GM21515 (cell line): ENCODE results near the gene DUSP14.
"Not testable (repeated sequence)": the region's sequence is repeated elsewhere in the genome, so short reads cannot be mapped to it uniquely, and the experiment has no call there.

Experiments
- ATAC-seq: cut with Tn5 transposase; IDR thresholded peaks from one replicate; pipeline ENCODE4 v1.9.1; 2021; ENCODE audit not compliant: unreplicated experiment

Gene DUSP14

GRCh38 chr17:37489197-37490001 is at the start of gene DUSP14:
DUSP14 (plus strand) TSS chr17:37489891; CDS start chr17:37512273, 22,382 bp downstream.
- peak; percentile 56 for ATAC-seq

GRCh38 chr17:37440424-37440823 is 49.3 kb upstream of the DUSP14 start:
- ATAC-seq, result no peak

DNA sequence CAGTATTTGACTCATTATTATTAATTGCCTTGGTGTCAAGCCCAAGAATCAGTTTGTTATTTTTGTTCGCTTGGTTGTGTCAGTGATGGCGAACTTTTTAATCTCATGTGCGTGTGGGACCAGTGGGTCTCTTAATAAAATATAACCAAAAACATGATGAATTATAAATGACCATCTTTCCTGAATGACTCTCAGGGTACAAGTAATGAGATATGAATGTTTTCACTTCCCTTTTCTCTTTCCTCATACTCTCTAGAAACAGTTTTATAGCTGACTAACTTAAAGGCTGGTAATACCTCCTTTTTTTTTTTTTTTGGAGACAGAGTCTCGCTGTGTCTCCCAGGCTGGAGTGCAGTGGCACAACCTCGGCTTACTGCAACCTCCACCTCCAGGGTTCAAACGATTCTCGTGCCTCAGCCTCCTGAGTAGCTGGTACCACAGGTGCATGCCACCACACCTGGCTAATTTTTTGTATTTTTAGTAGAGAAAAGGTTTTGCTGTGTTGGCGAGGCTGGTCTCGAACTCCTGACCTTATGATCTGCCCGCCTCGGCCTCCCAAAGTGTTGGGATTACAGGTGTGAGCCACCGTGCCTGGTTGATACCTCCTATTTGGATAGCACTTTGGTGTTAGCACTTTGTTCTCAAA is 48.2 kb upstream of the DUSP14 start:
- ATAC-seq, result not testable (repeated sequence)

GRCh38 chr17:37446027-37446426 is 43.7 kb upstream of the DUSP14 start:
- ATAC-seq, result no peak

DNA sequence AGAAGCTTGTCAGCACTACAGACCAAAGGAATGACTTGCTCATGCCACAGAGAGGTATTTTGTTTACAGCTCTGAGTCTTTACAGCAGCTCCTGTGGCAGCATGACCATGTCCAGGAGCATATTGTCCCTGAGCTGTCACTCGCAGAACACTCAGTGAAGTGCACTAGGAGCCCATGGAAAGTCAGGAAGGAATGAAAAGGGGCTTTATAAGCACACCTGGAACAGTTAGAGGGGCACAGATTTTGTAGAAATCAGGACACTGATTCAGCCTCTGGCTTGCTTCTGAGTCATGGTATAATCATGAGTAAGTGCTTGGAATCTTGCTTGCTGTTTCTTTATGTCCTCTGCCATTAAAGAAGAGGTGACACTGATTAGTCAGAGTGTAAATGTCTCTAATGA is 42.0 kb upstream of the DUSP14 start:
- no peak for ATAC-seq

DNA sequence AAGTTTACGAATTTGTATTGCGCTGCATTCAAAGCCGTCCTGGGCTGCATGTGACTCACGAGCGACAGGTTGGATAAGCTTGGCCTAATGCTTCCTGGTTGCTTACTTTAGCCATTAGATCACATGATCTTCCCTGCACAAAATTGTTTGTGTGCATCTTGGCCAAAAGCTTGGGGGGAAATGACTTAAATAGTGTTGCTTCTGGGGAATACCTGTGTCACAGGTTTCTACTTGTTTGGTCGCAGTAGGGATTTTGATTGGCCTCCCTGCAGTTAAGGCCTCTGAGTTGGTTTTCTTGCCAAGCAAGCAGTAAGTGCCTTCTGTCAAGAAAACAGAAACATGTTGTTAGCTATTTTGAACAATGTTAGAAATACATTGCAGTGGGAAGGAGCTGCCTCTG is 39.6 kb upstream of the DUSP14 start:
- ATAC-seq, result no peak

DNA sequence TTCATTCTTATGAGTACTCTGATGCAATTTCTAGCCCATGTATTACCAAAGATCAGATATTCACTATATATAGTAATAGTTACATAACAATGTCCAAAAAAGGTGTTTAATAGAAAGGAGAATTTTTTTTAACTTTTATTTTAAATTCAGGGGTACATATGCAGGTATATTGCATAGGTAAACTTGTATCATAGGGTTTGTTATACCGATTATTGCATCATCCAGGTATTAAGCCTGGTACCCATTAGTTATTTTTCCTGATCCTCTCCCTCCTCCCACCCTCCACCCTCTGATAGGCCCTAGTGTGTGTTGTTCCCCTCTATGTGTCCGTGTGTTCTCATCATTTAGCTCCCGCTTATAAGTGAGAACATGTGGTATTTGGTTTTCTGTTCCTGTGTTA is 31.9 kb upstream of the DUSP14 start:
- ATAC-seq, result not testable (repeated sequence)

DNA sequence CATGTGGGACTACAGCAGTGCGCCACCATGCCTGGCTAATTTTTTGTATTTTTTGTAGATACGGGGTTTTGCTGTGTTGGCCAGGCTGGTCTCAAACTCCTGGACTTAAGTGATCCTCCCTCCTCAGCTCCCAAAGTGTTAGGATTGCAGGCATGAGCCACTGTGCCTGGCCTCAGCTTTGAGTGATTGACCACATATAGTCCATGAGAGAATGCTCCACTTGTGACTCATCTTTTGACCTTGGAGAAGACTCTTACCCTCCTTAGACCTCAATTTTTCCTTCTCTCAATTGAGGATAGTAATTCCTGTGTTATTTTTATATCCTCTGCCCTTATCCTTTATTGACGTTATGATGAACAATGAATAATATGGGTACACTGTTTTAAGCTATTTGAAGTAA is 30.9 kb upstream of the DUSP14 start:
- no peak for ATAC-seq

GRCh38 chr17:37461668-37462067 is 28.0 kb upstream of the DUSP14 start:
- no peak for ATAC-seq

DNA sequence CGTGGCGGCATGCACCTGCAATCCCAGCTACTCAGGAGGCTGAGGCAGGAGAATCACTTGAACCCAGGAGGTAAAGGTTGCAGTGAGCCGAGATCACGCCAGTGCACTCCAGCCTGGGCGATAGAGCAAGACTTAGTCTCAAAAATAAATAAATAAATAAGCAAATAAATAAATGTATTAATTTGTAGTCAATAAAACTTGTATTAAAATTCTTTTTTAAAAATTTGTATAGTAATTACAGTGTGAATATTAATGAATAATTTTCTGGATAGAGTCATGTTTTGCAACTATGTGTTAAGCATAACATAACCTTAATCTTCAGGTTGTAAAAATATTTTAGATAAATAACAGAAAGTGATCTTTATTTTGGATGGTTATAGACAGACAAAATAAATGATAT is 27.2 kb upstream of the DUSP14 start:
- no peak for ATAC-seq

DNA sequence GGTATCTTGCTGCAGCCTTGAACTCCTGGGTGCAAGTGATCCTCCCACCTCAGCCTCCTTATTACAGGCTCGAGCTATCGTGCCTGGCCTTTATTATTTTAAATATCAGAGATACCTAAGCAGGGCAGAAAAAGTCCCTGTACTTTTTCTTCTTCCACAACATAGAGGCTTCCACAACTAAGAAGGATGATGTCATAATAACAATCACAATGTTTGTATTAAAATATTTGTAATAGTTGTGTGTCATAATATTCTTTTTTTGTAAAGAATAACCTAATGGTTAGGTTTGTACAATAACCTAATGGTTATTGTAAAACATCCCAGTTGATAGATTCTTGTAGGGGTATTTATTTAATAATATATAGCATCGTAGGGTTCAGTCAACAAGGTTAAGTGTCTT is 26.7 kb upstream of the DUSP14 start:
- ATAC-seq, result no peak

DNA sequence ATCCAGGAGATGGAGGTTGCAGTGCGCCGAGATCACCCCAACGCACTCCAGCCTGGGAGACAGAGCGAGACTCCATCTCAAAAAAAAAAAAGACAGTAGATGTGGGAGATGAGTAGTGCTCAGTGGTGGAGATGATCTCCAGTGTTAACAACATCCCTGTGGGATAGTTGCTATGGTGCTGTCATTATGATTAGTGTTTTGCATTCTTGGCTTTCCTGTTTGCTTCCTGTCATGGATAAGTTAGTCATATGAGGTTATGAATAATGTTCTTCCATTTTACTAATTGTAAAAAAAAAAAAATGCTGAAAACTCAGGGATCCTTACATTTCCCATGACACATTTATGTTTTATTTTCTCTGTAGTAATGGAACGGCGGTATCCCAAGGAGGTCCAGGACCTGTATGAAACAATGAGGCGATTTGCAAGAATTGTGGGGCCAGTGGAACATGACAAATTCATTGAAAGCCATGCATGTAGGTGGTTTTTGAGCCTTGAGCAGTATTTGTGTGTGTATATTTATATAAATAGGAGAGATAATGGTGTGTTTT is 24.5 kb upstream of the DUSP14 start:
- ATAC-seq, result no peak

GRCh38 chr17:37466471-37466870 is 23.2 kb upstream of the DUSP14 start:
- no peak for ATAC-seq

DNA sequence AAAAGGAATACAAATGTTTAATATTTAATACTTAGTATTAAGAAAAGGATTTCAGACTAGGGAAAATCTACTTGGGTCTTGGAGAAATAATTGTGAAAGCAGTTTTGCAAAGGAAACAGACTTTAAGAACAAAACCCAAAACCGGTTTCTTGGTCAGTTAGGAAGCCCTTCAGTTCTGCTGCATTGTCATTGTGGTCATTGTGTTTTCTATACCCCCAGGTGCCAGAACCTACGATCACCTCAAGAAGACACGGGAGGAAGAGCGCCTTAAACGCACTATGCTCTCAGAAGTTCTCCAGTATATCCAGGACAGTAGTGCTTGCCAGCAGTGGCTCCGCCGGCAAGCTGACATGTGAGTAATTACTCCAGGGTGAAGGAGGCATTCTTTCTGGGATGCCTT is 19.5 kb upstream of the DUSP14 start:
- ATAC-seq, result no peak

- ATAC-seq, result no peak
Observed at GRCh38 chr17:37475731-37476420, 13.8 kb upstream of the DUSP14 start.

DNA sequence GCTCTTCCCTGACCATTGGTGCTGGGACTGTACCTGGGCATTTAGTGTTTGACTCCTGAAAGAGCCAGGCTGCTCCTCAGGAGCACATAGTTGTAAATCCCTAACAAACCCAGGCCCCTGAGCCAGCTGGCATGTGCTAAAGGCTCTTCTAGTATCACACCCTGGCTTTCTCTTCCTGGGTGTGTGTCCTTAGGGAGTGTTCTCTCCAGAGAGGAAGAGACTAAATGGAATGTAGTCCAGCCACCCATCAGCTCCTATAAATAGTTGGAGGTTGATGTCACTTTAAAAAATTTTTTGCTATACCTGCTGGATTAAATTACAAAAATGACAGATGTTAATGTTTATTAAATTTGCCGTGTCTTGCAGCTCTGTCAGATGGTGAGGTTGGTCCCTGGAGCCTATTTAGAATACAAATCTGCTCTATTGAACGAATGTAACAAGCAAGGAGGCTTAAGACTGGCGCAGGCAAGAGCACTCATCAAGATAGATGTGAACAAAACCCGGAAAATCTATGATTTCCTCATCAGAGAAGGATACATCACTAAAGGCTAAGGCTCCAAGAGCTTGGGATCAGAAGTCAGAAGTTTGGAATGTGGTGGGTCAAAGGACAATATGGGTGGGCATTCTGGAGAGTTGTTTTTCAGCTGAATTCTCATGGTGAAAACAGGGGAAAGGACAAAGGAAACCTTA is 13.1 kb upstream of the DUSP14 start:
- ATAC-seq, result no peak

DNA sequence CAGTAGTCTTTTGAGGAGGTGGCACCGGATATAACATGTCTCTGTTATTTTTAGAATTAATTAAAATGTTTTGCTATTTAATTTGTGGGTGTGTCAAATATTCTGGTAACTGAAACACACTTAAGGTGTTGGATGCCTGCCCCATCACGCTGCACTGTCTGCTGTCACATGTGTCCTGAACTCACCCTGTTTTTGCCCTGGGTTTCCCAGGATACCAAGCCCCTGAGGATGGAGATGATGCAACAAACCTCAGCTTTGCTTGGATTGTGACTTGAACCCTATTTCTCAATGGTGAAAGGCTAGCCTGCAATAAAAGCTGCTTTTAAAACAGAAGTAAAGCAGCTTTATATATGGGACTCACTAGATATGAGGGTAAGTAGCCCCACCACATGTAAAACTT is 11.5 kb upstream of the DUSP14 start:
- no peak for ATAC-seq

DNA sequence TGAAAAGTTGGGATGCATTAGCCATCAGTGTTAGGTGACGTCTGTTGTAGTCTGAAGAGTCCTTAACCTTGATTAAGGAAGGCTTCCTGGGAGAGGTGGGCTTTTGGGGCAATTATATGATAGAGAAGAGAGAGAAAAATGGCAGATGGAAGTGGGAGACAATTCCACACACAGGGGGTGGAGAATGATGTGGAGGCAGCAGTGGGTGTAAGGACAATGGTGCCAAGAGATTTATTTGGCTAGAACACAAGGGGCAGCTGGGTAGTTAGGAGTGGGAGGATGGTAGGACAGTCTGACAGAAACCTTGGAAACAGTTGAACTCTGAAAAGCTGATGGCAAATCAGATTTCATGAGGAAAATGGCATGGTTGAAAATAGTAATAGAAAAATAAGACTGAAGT is 10.7 kb upstream of the DUSP14 start:
- no peak for ATAC-seq

DNA sequence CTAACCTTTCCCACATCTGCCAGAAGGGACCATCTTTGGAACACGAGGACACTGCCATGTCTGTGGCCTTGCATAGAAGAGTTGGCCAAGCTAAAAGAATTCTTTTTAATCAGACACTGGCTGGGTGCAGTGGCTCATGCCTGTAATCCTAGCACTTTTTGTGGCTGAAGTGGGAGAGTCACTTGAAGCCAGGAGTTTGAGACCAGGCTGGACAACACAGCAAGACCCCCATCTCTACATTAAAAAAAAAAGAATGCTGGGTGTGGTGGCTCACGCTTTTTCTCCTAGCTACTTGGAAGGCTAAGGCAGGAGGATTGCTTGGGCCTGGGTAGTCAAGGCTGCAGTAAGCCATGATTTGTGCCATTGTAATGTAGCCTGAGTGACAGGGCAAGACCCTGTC is 9.3 kb upstream of the DUSP14 start:
- no peak for ATAC-seq

GRCh38 chr17:37481001-37481665 is 8.6 kb upstream of the DUSP14 start:
- no peak for ATAC-seq
